HG03097 (cell line): Measurements from ENCODE around the gene FAM120A.

Source experiments
- ATAC-seq: cut with Tn5 transposase; IDR thresholded peaks from one replicate; pipeline ENCODE4 v1.9.1; 2021; ENCODE audit not compliant: unreplicated experiment, low FRiP score

The FAM120A gene

DNA sequence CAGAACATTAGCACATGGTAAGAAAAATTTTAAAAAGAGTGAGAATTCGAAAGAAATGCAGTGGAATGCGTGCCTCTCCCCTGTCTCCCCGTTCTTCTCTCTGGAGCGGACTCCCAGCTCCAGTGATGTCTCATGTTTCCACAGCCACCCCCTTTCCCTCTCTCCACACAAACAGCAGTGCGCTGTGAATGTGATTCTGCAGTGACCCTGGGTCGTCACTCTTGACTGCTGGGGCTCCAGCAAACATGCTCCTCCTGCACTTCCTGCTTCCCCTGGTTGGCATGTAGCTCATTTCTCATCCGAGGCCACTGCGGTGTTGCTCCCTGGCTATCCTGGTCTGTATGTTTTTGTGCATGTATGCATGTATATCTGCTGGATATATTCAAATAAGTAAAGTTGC, 138.2 kb downstream of the FAM120A start:
- no peak for ATAC-seq

- no peak for ATAC-seq
Observed at GRCh38 chr9:93590609-93591234, 139.2 kb downstream of the FAM120A start.

- ATAC-seq: no peak
Observed at GRCh38 chr9:93591301-93592007, 140.0 kb downstream of the FAM120A start.

DNA sequence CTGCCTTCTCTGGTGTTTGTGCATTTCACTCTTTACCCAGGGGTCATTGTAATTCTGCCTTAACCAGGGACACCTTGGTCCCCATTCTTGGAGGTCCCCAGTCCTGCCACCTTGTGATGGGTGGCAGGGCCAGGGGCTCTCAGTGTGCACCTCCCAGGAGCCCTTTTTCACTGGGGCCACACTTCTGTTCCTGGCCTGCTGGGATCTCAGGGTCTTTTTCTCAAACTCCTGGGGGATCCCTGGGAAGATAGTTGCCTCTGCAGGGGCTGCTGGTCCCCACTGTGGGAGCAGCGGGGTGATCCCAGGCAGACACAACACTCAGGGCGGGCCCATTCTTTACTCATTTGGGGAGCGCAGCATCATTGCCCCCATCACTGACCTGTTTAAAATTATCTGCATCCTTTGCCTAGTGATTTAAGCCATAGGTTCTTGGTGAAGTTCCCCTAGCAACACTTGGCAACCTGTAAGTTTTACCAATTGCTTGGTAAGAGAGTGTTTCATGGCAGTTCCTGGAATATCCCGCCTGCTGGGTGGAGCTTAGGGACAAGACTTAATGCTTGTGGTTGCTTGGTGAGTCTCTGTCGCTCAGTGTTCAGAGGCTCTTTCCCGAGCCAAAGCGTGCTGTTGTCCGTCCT, 140.6 kb downstream of the FAM120A start:
- no peak for ATAC-seq

DNA sequence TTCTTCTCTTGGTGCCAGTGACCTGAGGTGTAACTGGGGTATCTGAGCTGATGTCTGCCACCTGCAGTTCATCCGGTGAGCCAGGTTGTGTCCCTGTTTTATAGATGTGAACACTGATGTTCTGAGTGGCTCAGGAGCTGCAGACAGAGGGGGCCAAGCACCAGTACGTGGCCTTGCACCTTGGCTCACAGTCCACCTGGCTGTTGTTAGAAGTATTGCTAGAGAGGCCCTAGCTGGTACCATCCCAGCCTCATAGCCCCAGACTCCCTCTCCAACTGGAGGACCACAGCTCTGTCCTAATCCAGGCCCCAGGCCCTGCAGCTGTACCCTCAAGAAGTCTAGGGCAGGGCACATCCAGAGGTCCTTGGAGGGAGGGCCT, 141.1 kb downstream of the FAM120A start:
- ATAC-seq: no peak

- no peak for ATAC-seq
Observed at GRCh38 chr9:93593144-93593658, 141.7 kb downstream of the FAM120A start.

- ATAC-seq: no peak
Observed at GRCh38 chr9:93594041-93594756, 142.7 kb downstream of the FAM120A start.

DNA sequence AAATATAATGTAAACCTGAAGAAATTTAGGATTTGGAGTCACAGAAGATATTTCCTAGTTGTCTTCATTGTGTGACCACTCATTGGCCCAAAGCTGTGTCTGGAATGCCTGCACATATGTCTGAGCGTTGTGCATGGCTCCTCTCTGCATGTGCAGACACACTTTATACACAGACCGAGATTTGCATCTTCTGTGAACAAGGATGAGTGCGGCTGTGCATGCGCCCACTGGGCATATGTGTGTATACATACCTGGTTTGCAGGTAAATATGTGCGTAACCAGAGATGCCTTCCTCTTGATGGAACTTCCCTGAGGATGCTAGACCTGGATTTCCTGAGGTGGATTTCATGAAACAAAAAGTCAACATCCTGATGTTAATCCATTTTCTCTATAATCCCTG, 144.0 kb downstream of the FAM120A start:
- ATAC-seq: no peak

GRCh38 chr9:93595861-93596365, 144.4 kb downstream of the FAM120A start:
- no peak for ATAC-seq

DNA sequence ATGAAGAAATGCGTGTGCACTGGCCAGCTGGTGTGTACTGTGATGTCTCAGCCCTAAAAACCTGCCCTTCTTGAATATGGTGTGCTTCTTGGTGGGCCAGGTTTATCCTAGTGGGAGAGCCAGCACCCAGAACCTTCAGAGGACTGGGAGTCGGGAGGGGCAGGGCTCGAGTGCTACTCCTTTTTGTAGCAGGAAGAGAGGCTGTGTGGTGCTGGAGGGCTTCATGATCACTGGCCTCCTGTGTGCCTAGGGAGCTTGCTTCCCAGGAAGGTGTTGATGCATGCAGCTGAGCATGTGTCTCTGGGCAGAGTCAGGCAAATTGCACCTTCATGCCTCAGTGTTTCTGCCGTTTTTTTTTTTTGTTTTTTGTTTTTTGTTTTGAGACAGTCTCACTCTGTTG, 144.9 kb downstream of the FAM120A start:
- no peak for ATAC-seq

- no peak for ATAC-seq
Observed at GRCh38 chr9:93597142-93597706, 145.7 kb downstream of the FAM120A start.

GRCh38 chr9:93597871-93598646, 146.6 kb downstream of the FAM120A start:
- ATAC-seq: no peak

DNA sequence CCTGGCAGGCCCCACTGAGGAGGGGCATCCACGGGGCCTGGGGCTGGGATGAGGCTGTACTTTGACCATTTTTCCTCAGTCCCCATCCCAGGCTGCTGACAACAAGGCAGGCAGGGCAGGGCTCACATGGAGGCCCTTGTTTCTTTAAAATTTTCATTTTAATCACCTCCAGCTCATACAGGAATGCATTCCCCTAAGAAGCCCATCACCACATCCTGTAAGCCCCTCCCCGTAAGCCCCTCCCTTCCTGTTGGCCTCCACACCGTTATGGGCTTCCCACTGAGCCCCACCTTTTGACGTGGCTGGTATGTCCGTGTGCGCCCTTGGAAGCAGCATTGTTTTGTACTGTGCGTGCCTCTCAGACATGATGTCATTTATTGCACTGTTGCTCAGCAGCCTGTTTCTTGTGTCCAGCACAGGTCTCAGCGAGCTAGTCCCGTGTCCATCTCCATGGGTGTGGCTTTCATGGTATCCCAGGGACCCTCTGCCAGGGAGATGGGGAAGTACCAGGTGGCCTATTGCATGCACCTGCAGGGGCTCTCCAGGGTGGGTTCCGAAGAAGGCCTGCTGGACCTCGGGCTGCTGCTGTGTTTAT, 147.3 kb downstream of the FAM120A start:
- ATAC-seq: no peak

DNA sequence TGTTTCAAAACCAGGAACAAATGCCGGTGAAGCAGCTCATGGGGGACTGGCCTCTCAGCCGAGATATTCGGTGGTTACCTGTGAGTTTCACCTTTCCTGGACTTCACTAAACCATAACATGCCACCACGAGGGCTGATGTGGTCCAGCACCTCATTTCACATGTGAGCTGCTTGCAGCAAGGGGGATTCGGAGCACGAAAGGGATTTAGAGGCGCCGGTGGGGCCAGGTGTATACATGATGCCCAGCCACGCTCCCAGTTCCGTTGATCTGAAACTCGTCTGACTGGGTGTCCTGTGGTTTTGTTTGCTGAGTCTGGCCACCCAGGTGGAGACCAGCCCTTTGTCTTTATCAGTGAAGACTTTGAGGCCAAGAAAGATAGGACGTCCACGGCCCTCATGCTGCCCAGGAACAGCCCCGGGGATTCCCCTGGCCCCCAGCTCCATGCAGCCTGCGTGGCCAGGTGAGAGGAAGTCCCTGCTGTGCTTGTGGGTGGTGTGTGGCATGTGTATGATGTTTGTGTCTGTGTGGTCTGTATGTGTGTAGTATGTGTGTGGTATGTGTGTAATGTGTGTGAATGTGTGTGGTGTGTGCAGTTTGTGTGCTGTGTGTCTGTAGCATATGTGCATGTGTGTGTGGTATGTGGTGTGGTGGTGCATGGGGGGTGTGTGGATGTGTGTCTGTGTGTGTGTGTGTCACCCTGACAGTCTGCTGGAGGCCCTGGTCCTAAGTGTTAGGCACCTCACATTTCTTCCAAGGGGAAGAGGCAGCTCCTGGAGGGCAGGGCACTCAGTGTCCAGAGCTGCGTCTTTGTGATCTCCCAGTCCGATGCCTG, 148.3 kb downstream of the FAM120A start:
- ATAC-seq: no peak

- no peak for ATAC-seq
Observed at GRCh38 chr9:93600504-93600903, 149.0 kb downstream of the FAM120A start.

- ATAC-seq: no peak
Observed at GRCh38 chr9:93601063-93601462, 149.6 kb downstream of the FAM120A start.

DNA sequence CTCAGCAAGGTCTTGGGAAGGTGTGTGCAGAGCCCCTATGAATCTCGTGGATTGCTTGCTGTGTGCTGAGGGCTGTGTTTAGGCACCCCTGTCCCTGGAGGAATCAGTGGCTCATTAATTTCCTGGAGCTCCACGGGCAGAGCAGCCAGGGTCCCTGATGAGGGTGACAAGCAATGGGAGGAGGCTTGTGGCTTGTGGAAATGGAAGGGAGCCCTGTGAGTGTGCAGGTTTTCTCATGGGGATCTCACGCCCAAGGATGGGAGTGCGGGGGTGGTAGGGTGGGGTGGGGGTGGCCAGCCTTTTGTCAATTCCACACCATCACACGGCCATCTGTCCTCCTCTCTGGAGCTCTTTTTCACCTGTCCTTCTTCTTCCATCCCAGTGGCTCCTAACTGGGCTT, 150.2 kb downstream of the FAM120A start:
- no peak for ATAC-seq

DNA sequence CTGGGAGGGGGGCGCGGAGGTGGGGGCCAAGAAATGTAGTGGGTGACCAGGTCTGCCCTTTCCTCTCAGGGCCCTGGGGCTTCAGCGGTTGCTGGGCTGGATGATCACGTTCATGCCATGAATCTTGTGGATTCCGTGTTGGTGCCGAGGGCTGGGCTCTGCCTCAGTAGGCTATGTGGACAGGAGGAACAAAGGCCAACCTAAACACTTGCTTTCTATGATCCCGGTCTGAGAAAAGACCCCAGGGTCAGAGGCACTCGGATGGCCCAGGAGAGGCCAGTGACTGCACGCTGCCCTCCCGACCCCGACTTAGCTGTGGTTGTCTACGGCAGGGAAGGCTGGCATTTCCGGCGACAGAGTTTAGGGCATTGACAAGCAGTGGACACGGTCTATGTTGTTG, 151.5 kb downstream of the FAM120A start:
- no peak for ATAC-seq

GRCh38 chr9:93603906-93604326, 152.4 kb downstream of the FAM120A start:
- no peak for ATAC-seq
